Lower leg skin (tissue), 3 donors: ENCODE data around the gene MACF1.

Source experiments
- CTCF ChIP-seq, 3 donors: fragments of 450-650 bp; IDR thresholded peaks; one replicate each; pipeline ENCODE4 v1.5.1; 2016; ENCODE audit warnings: antibody characterized with exemption in 3 of 3, mild to moderate bottlenecking in 3 of 3, moderate library complexity in 2 of 3
- POLR2A ChIP-seq, 2 donors: fragments of 450-650 bp; IDR thresholded peaks; one replicate each; pipeline ENCODE4 v1.6.1; 2016 to 2017; ENCODE audit warnings: antibody characterized with exemption in 2 of 2, mild to moderate bottlenecking in 1 of 2, moderate library complexity in 1 of 2

- TF ChIP-seq CTCF (IDR thresholded peaks at IDR 0.05), result no peak
- TF ChIP-seq POLR2A (IDR thresholded peaks at IDR 0.05), result no peak
Measured at GRCh38 chr1:39427912-39428311, 223.4 kb downstream of the MACF1 start.
